Gastroesophageal sphincter (tissue), 3 donors: Measurements from ENCODE around the gene BLTP1.

Experiments
- POLR2A ChIP-seq, 2 donors: fragments of 450-650 bp; IDR thresholded peaks; one replicate each; pipeline ENCODE4 v1.6.1; 2017; ENCODE audit warnings: antibody characterized with exemption in 2 of 2, mild to moderate bottlenecking in 2 of 2, moderate library complexity in 1 of 2
- TF ChIP-seq, protein P1 (sequence below), 4 experiments: fragments of 200-600 bp in 2 of 4; fragments of 450-650 bp in 2 of 4; sonication (generic) in 1 of 4; IDR thresholded peaks; one replicate each; pipeline ENCODE4 v1.5.1; 2017 to 2019; ENCODE audit warnings: antibody characterized with exemption in 4 of 4, mild to moderate bottlenecking in 2 of 4, moderate library complexity in 2 of 4

DNA sequence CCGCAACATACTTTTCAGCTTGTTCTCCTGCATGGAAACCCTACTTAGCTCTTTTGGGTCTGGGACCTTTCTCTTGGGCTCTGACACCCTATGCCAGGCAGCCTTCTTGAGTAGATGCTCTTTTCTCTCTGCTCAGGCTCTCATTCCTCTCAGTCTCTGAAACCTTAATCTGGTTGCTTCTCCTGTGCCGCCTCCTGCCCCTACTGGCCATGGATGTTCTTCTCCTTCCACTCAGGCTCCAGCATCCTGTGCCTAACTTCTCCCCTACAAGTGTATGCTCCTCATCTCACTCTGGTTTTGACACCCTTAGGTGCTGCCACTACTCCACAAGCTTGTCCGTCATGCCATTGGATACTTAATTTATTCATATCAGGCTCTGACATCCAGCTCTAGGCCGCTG lies 15.2 kb downstream of the BLTP1 start:
- no peak for TF ChIP-seq POLR2A (IDR thresholded peaks at IDR 0.05)
- TF ChIP-seq, protein P1, sequence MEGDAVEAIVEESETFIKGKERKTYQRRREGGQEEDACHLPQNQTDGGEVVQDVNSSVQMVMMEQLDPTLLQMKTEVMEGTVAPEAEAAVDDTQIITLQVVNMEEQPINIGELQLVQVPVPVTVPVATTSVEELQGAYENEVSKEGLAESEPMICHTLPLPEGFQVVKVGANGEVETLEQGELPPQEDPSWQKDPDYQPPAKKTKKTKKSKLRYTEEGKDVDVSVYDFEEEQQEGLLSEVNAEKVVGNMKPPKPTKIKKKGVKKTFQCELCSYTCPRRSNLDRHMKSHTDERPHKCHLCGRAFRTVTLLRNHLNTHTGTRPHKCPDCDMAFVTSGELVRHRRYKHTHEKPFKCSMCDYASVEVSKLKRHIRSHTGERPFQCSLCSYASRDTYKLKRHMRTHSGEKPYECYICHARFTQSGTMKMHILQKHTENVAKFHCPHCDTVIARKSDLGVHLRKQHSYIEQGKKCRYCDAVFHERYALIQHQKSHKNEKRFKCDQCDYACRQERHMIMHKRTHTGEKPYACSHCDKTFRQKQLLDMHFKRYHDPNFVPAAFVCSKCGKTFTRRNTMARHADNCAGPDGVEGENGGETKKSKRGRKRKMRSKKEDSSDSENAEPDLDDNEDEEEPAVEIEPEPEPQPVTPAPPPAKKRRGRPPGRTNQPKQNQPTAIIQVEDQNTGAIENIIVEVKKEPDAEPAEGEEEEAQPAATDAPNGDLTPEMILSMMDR (IDR thresholded peaks at IDR 0.05): no peak
